ENCODE data around the gene DDX6.
"Not testable (repeated sequence)": the region's sequence is repeated elsewhere in the genome, so short reads cannot be mapped to it uniquely, and the experiment has no call there.

The DDX6 gene

GRCh38 chr11:118791111-118791960 lies at the start of gene DDX6:
Gene DDX6 (minus strand): TSS chr11:118791164. CDS start chr11:118786251, 4,913 bp downstream.
- in situ Hi-C loops (cut with HindIII; ENCODE audit: low pct_ligation_motif_present, low sequenced_read_pairs), result no loop called here
- peak; percentile 40 for TF ChIP-seq CTCF (IDR thresholded peaks at IDR 0.05; ENCODE audit: low read depth, low read length, missing control alignments)
- Histone ChIP-seq H3K27ac (peak within 1 kb of the TSS; percentile 97), H3K36me3 (replicated peaks) (no peaks in the 10 kb centered on the region), H3K4me3 (ENCODE audit: low read depth, low read length) (peak within 1 kb of the TSS; percentile 91), H3K27me3 (replicated peaks) (no peaks in the 10 kb centered on the region)
- DNase-seq, result peak; percentile 83

- no peaks in the 10 kb centered on the region for H3K36me3 ChIP-seq (replicated peaks)
- no peak overlapping the region for H3K27ac ChIP-seq
- no peak overlapping the region for H3K4me3 ChIP-seq (ENCODE audit: low read depth, low read length)
- no peak for DNase-seq
- no peak for TF ChIP-seq CTCF (IDR thresholded peaks at IDR 0.05; ENCODE audit: low read depth, low read length, missing control alignments)
- no peaks in the 10 kb centered on the region for H3K27me3 ChIP-seq (replicated peaks)
- in situ Hi-C loops (cut with HindIII; ENCODE audit: low pct_ligation_motif_present, low sequenced_read_pairs), result no loop called here
Observed at GRCh38 chr11:118838905-118839553, 48.1 kb upstream of the DDX6 start.

GRCh38 chr11:118837868-118838267 lies 46.9 kb upstream of the DDX6 start:
- Histone ChIP-seq H3K27ac (no peak overlapping the region), H3K36me3 (replicated peaks) (no peaks in the 10 kb centered on the region), H3K27me3 (replicated peaks) (no peaks in the 10 kb centered on the region), H3K4me3 (ENCODE audit: low read depth, low read length) (no peak overlapping the region)
- in situ Hi-C loops (cut with HindIII; ENCODE audit: low pct_ligation_motif_present, low sequenced_read_pairs), result no loop called here
- TF ChIP-seq CTCF (IDR thresholded peaks at IDR 0.05; ENCODE audit: low read depth, low read length, missing control alignments), result no peak
- no peak for DNase-seq

- no peak overlapping the region for H3K27ac ChIP-seq
- no peaks in the 10 kb centered on the region for H3K27me3 ChIP-seq (replicated peaks)
- no peak overlapping the region for H3K4me3 ChIP-seq (ENCODE audit: low read depth, low read length)
- no peak for TF ChIP-seq CTCF (IDR thresholded peaks at IDR 0.05; ENCODE audit: low read depth, low read length, missing control alignments)
- in situ Hi-C loops (cut with HindIII; ENCODE audit: low pct_ligation_motif_present, low sequenced_read_pairs), result no loop called here
- DNase-seq, result no peak
- H3K36me3 ChIP-seq (replicated peaks), result no peaks in the 10 kb centered on the region
Observed at GRCh38 chr11:118834427-118835028, 43.6 kb upstream of the DDX6 start.

- in situ Hi-C loops (cut with HindIII; ENCODE audit: low pct_ligation_motif_present, low sequenced_read_pairs), result no loop called here
- no peak for TF ChIP-seq CTCF (IDR thresholded peaks at IDR 0.05; ENCODE audit: low read depth, low read length, missing control alignments)
- no peak overlapping the region for H3K4me3 ChIP-seq (ENCODE audit: low read depth, low read length)
Observed at GRCh38 chr11:118827118-118827517, 36.2 kb upstream of the DDX6 start.

GRCh38 chr11:118822936-118823510 lies 32.1 kb upstream of the DDX6 start:
- H3K27me3 ChIP-seq (replicated peaks); in situ Hi-C loops (cut with HindIII; ENCODE audit: low pct_ligation_motif_present, low sequenced_read_pairs); DNase-seq: not testable (repeated sequence)

More at GRCh38 chr11:118827118-118827517, 36.2 kb upstream of the DDX6 start:
- Histone ChIP-seq H3K36me3 (replicated peaks) (no peaks in the 10 kb centered on the region), H3K27ac (no peak overlapping the region), H3K27me3 (replicated peaks) (no peaks in the 10 kb centered on the region)
- no peak for DNase-seq

More at GRCh38 chr11:118822936-118823510, 32.1 kb upstream of the DDX6 start:
- not testable (repeated sequence) for H3K4me3 ChIP-seq (ENCODE audit: low read depth, low read length); H3K27ac ChIP-seq; H3K36me3 ChIP-seq (replicated peaks)
